ENCODE measurements around the gene SYMPK.

Gene SYMPK

DNA sequence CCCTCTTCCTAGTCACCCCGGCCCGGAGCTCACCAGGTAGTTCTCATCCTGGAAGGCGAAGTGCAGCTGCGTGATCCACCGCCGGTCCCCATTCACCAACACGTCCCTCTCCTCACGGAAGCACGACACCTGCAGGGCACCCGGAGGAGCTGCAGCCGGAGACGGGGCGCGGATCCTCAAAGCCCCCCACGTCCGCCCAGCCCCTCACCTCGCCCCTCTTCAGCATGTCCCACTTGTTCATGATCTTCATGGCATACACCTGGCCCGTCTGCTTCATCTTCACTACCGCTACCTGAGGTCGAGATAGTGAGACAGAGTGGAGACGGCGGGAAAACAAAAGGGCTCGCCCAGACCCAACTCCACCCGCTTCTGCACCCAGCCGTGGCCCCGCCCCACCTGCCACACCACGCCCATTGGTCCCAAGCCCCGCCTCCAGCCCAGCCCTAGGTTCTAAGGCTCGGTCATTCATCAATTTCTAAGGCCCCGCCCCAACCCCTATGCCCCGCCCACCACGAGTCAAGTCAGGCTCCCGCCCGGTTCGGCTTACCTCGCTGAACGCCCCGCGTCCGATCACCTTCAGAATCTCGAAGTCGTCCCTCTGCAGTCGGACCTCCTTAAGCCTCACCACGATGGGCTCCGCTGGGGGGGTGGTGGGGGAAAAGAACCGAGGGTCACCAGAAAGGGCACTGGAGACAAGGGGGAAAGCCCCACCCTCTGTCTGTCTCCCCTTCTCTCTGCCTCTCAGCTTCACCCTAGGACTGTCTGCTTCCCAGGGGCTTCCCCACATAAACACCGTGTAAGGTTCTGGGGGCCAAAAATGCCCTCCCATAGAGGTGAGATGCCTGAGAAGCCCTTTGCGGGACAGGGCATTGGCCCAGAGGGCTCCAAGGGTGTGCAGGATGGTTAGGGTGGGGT lies 83.5 kb downstream of the SYMPK start:
- DNase-seq = peak; percentile 80

DNA sequence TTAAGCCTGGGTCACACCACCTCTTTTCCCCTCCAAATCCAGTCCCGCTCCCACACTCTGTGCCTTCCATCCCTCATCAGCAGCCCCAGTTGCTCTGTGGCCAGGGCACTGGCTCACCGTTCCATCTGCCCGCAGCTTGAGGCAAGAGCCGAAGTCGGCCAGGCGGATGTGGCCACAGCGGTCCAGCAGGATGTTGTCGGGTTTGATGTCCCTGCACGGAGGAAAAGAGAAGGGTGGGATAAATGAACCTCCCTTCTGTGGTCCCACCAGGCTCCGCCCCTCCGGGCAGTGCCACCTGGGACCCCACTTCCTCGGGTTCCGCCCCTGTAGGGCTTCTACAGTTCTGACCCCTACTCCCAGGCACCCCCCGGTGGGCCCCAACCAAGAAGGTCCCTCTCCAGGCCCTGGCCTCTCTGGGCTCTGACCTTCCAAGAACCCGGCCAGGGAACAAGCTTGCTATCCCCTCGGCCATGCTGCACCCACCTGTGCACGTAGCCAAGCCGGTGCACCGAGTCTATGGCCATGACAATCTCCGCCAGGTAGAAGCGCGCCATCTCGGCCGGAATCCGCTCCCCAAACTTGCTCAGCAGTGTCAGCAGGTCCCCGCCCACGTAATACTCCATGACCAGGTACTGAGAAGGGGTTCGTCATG lies 84.8 kb downstream of the SYMPK start:
- DNase-seq = no peak

DNA sequence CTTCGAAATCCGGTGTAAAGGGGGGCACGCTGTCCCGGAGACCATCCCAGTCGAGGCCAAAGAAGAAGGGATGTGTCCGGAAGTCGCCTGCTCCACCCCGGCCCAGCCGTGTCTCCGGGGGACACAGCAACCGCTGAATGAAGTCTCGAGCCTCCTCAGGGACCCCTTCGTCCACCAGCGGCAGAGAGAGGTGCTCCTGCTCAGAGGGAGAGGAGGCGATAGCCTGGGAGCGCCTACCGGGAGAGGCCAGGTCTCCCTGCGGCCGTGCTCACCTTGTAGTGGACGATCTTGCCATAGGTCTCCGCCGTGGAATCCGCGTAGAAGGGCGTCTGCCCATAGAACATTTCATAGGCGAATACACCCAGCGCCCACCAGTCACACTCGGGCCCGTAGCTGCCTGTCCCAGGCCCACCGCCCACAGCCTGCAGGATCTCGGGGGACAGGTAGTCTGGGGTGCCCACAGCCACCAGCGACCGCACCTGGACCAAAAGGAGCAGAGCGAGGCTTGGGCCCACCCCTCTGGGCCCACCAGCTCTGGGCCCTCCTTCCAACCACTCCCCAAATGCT lies 85.5 kb downstream of the SYMPK start:
- no peak for DNase-seq

DNA sequence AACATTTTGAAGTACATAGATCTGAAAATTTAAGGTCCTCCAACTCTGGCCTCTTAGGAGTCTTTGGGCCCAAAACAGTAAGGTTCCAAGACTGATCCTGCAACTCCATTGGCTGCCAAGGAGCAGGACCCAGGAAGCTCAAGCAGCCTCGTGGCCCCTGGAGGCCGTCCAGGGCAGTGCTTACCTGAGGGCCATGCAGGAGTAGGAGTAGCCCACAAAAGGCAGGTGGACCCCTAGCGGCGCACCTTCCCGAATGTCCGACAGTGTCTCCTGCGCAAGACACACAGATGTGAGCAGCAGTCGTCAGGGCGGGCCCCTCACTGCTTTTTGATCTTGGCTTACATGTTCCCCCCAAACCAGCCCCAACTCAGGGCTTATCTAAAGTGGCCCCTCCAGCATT lies 88.2 kb downstream of the SYMPK start:
- DNase-seq = no peak

DNA sequence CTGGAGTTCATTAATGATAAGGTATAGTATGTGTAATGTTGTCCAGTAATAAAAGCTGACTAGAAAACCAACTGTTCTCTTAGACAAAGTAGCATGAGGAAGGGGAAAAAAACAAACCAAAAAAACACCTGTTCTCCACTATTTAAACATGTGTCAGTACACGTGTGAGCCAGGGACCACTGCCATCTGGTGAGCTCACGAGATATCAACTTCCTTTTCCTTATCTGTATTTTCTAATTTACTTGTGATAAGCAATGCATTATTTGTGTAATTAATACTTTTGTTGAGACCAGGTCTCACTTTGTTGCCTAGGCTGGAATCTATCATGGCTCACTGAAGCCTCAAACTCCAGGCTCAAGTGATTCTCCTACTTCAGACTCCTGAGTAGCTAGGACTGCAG lies 89.6 kb downstream of the SYMPK start:
- DNase-seq = no peak

DNA sequence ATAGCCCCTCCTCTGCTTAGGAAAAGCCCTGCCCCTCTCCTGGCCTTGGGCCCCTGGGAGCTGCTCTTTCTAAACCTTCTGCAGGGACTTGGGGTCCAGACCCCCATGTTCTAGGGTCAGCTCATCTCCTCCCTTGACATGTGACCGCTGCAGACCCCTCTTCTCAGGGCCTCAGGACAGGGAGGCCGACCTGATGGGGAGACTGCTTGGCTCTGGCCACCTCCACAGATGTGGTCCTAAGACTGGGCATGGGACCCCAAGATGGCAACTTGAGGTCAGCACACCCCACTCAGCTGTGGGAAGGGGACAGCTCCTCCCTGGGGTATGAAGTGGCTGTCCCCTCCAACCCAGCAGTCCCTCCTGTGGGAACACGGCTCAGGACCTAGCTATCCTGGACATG lies 90.0 kb downstream of the SYMPK start:
- DNase-seq = no peak

DNA sequence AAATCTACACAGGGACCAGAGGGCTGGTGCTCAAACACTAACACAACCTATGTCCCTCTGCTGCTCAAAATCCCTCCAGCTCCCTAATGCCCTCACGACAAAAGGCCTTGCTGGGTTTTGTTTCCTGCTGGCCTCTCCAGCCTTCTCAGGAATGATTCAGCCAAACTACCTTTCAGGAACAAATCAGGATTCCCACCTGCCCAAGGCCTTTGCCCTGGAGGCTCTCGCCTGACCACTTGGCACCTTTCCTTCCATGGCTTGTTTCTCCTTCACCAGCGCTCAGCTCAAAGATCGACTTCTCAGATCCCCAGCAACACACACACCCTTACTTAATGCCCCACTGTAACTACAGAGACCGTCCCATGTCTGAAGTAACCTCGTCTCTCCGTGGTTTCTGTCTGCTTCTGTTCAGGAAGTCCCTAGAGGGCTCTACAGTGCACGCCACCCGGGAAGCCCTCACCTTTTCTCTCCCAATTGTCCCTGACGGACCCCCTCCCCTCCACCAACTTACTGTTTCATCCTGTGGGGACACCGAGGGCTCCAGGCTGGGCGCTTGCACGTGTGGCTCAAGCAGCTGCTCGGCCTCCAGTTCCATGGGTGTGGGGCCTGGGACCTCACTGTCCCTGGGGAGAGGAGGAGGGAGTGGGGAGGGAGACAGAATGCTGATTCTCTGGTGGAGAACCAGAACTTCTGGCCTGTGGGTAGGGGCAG lies 90.7 kb downstream of the SYMPK start:
- DNase-seq = no peak

DNA sequence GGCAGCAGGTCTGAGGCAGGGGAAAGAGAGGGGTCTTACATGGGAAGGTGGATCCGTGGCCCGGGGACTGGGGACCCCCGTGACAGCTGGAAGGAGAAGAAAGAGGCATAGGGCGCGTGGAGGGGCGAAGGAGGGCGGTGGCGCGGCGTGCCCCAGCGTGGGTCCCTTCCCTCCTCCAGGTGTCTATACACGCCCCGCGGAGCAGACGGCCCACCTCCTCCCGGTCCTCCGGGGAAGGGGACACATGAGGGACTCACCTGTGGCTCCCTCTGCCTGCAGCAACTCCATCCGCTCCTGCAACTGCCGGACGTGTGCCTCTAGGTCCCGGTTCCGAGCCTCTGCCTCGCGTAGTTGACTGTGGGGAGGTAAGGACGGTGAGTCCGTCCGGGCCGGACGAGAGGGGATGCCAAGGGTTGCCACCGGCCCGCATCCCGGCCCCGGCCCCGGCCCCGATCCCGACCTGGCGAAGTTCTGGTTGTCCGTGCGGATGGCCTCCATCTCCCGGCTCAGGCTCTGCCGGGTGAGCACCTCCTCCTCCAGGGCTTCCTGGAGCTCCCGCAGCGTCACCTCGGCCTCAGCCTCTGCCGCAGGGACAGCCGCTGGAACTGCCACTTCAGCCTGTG lies 91.5 kb downstream of the SYMPK start:
- no peak for DNase-seq

DNA sequence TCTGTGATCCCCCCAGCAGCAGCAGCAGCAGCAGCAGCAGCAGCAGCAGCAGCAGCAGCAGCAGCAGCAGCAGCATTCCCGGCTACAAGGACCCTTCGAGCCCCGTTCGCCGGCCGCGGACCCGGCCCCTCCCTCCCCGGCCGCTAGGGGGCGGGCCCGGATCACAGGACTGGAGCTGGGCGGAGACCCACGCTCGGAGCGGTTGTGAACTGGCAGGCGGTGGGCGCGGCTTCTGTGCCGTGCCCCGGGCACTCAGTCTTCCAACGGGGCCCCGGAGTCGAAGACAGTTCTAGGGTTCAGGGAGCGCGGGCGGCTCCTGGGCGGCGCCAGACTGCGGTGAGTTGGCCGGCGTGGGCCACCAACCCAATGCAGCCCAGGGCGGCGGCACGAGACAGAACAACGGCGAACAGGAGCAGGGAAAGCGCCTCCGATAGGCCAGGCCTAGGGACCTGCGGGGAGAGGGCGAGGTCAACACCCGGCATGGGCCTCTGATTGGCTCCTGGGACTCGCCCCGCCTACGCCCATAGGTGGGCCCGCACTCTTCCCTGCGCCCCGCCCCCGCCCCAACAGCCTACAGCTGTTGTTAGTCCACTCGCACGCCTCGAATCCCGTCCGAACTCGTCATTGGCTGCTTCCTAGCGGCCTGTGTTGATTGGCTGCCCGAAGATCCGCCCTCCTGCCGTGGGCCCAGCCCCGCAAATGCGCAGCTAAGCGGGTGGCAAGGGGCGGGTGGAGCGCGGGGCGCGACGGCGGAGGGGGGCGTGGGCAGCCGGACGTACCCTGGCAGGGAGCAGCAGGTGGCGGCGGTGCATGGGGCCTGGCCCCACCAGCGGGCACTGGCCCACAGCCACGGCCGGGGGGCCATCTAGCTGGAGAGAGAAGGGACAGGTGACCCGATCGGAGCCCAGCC lies 92.5 kb downstream of the SYMPK start:
- peak; percentile 95 for DNase-seq

DNA sequence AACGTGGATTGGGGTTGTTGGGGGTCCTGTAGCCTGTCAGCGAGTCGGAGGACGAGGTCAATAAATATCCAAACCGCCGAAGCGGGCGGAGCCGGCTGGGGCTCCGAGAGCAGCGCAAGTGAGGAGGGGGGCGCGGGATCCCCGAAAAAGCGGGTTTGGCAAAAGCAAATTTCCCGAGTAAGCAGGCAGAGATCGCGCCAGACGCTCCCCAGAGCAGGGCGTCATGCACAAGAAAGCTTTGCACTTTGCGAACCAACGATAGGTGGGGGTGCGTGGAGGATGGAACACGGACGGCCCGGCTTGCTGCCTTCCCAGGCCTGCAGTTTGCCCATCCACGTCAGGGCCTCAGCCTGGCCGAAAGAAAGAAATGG lies 93.1 kb downstream of the SYMPK start:
- no peak for DNase-seq

DNA sequence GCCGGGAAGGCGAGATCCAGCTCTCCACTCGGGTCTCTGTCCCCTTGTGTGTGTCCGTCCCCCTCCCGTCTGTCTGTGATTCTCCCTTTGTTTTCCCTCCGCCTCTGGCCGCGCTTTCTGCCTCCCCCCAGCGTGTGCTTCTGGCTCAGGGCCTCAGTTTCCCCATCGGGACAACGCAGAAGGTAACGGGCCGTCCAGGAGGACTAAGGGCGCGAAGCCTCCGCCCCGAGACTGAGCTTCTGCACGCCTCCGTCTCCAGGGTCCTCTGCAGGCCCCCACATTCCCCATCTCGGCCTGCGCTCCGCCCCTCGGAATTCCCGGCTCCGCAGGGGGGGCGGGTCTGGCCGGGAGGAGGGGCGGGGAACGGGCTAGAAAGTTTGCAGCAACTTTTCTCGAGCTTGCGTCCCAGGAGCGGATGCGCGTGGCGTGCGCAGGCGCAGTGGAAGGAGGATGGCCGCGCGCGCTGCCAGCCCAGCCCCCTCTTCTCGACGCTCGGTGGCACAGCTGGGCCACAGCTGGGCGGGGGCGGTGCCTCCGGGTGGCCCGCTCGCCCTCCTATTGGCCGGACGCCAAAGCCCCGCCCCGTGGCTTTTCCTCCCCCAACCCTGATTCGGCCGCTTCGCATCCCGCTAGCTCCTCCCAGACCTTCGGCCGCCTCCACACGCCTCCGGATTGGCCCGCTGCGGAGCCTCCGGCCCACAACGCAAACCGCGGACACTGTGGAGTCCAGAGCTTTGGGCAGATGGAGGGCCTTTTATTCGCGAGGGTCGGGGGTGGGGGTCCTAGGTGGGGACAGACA lies 93.8 kb downstream of the SYMPK start, which contains the start of gene SIX5:
SIX5 (minus strand) TSS at position 269 of the 799 bp plus-strand sequence. CDS start 408 bp downstream, outside the sequence.
- DNase-seq = peak; percentile 100

DNA sequence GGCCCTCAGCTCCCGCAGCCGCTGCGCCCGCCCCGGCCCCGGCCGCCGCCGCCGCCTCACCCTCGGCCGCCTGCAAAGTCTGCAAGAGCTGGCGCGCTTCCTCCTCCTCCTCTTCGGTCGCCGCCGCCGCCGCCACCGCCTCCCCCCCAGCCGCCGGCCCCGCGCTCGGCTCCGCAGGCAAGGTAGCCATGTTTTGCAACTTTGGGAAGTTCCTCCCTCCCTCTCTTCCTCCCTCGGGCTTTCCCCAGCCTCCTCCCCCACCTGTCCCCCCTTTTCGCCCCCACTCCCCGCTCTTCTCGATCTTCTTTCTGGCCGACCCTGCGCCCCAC lies 94.3 kb downstream of the SYMPK start:
- no peak for DNase-seq

DNA sequence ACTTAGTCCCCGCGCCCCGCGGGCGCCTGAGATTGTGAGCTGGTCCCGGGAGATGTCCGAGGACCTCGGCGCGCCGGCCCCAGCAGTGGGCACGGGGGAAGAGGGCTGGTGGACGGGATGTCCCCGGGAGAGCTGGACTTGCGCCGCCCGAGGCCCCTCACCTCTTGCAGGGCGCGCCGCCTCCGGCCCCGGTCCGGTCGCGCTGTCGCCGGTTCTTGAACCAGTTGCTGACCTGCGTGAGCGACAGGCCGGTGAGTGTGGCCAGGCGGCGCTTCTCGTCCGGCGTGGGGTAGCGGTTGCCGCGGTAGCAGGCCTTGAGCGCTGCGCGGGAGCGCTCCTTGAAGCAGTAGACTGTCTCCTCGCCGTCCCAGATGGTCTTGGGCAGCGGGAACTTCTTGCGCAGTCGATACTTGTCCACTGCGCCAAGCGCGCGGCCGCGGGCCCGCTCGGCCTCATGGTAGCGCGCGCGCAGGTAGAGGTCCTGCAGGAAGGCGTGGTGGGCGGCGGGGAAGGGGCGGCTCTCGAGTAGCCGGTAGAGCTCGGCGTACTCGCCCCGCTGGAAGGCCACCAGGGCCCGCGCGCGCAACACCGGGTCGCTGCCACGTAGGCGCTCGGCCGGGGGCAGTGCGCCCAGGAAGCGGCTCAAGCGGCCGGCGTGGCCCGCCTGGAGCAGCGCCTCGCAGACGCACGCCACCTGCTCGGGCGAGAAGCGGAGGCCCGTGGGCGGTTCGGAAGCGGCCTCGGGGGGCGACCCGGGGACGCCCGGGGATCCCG lies 94.9 kb downstream of the SYMPK start:
- peak; percentile 80 for DNase-seq

DNA sequence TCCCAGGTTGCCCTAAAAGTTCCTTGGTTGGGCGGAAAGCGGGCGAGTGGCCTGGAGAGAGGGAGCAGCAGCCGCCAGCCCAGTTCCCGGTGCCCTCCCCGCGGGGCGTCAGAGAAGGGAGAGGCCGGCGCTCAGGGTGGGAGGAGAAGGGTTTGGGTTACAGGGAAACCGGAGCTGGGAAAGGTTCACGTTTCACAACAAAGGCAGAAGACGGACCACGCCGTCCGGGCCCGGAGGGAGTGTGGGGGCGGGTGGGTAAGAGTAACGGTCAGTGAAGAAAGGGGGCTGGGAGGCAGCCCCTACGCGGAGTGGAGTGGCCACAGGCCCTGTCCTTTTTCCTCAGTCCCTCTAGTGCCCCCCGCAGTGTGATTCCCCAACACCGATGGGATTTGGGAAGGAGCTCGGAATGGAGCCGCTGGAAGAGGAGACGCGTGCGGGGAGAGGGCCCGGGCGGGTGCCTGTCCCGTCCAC lies 95.5 kb downstream of the SYMPK start:
- peak; percentile 85 for DNase-seq

DNA sequence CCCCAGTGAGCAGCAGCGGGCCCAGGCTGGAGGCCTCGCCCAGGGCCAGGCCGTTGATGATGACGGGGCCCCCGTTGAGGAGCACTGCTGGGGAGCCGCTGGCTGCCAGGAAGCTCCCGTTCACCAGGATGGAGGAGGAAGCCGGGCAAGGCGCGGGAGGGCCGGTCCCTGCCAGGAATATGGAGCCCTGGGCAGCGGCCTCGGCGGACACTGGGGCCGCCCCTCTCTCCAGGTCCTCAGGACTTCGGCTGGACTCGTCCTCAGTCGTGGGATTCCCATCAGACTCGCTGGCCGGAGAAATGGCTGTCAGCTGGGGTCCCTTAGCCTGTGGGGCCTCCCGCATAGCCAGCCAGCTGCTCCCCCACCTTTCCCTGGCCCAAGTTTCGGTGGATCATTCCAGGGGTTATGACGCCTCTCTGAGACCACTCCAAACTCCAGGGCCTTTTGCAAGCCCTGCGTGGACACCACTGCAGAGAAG lies 96.0 kb downstream of the SYMPK start:
- DNase-seq = no peak

DNA sequence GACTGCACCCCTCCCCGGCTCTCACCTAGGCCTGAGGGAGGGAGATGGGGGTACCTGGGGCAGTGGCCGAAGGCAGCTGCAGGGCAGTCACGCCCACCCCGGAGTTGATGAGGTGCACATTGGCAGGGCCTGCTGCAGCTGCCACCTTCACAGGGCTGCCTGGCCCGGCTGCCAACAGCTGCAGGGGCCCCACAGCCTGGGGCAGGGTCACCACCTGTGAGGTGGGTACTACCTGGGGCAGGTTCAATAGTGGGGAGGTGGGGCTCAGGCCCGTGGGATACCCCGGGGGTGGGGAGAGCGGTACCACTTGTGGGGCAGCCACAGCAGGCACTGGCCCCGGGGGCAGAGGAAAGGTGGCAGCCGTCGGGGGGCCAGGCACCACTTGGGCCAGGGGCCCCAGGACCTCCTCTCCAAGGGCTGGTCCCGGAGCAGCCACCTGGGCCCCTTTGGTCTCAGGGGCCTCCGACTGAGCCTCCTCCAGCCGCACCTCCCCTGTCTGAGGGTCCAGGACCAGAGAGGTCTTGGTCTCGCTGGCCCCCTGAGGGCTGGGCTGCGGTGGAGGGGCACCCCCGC lies 96.6 kb downstream of the SYMPK start:
- DNase-seq = no peak

DNA sequence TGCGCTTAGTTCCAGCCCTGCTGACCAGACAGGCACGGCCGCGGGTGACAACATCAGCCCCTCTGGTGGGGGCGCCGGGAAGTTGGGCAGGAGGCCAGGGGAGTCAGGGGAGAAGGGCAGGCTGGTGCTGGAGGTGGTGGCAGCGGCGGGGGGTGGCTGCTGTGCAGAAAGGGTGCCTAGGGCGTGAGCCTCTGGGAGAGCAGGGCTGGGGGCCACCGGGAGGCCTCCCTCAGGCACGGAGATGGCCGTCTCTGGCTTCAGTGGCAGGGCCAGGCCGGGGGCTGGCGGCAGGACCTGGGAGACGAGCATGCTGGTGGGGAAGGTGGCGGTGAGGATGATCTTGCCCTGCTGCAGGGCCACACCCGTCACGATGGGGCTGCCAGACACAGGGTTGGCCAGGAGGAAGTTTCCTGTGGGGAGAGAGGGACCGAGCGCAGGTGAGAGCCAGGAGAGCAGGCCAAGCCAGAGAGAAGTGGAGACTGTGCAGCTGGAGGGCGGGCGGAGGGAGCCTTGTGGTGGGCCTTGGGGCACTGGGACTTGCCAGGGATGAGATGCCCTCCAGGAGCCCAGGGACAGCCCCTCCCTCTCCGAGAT lies 97.1 kb downstream of the SYMPK start:
- no peak for DNase-seq

Measured in right forelimb (tissue), 1 donor.